Liver (tissue), 9 donors: ENCODE measurements around the gene ELP5. TPM values are rescaled to one million over a fixed set of nuclear protein-coding genes. Genes with fewer than 3 reads are reported as not detected.
A peak's percentile ranks its signal among the peaks of the same experiment; 100 is the strongest.

Source experiments
- DNase-seq: peaks from one replicate; pipeline ENCODE4 v3.0.0-alpha.2; 2017; ENCODE audit warnings: low spot score
- H3K27ac ChIP-seq, 2 donors: one replicate each; pipeline ENCODE4 v1.7.0; 2013; ENCODE audit warnings: inconsistent platforms in 2 of 2, low read length in 2 of 2, control low read depth in 1 of 2, low read depth in 1 of 2, mild to moderate bottlenecking in 1 of 2
- H3K27me3 ChIP-seq, 4 donors: one replicate each; pipeline versions ENCODE4 v1.6.1 to v1.7.0; 2013; ENCODE audit warnings: low read length in 3 of 4, inconsistent platforms in 1 of 4, mild to moderate bottlenecking in 1 of 4, moderate library complexity in 1 of 4; ENCODE audit not compliant: control insufficient read depth in 4 of 4, insufficient read depth in 4 of 4
- H3K36me3 ChIP-seq, 4 donors: one replicate each; pipeline versions ENCODE4 v1.6.1 to v1.7.0; 2013; ENCODE audit warnings: low read length in 3 of 4, mild to moderate bottlenecking in 3 of 4, low read depth in 1 of 4, moderate library complexity in 1 of 4; ENCODE audit not compliant: control insufficient read depth in 4 of 4, insufficient read depth in 3 of 4
- H3K4me1 ChIP-seq, 4 donors: one replicate each; pipeline versions ENCODE4 v1.6.1 to v1.7.0; 2013; ENCODE audit warnings: low read length in 3 of 4, mild to moderate bottlenecking in 3 of 4, moderate library complexity in 1 of 4; ENCODE audit not compliant: control insufficient read depth in 4 of 4, insufficient read depth in 4 of 4
- H3K4me3 ChIP-seq, 3 donors: one replicate each; pipeline versions ENCODE4 v1.6.1 to v1.7.0; 2013; ENCODE audit warnings: low read length in 3 of 3, control low read depth in 1 of 3, low read depth in 1 of 3, mild to moderate bottlenecking in 1 of 3
- H3K9ac ChIP-seq, 2 donors: one replicate each; pipeline ENCODE4 v1.7.0; 2013; ENCODE audit warnings: low read length in 2 of 2, mild to moderate bottlenecking in 2 of 2, moderate library complexity in 2 of 2, control low read depth in 1 of 2, low read depth in 1 of 2
- H3K9me3 ChIP-seq, 4 donors: one replicate each; pipeline versions ENCODE4 v1.6.1 to v1.7.0; 2013; ENCODE audit warnings: low read length in 3 of 4; ENCODE audit not compliant: control insufficient read depth in 4 of 4
- ATF3 ChIP-seq: IDR thresholded peaks from 2 replicates; pipeline ENCODE4 v1.6.1; 2016; ENCODE audit warnings: antibody characterized with exemption
- CTCF ChIP-seq: fragments of 150-350 bp; IDR thresholded peaks from 2 replicates; pipeline ENCODE4 v1.5.1; 2017; ENCODE audit warnings: improper control_type of control experiment, low read depth, low read length; ENCODE audit not compliant: missing input control
- EGR1 ChIP-seq, 2 donors: IDR thresholded peaks; 2 replicates each; pipeline ENCODE4 v1.6.1; 2016 to 2018; ENCODE audit warnings: antibody characterized with exemption in 2 of 2, low read depth in 2 of 2
- FOXA1 ChIP-seq: IDR thresholded peaks from 2 replicates; pipeline ENCODE4 v1.6.1; 2016; ENCODE audit warnings: antibody characterized with exemption
- FOXA2 ChIP-seq: IDR thresholded peaks from 2 replicates; pipeline ENCODE4 v1.6.1; 2016; ENCODE audit warnings: antibody characterized with exemption
- GABPA ChIP-seq, 2 donors: IDR thresholded peaks in 1 of 2; conservative IDR thresholded peaks in 1 of 2; 2 replicates each; pipeline ENCODE4 v1.6.1; 2016; ENCODE audit warnings: antibody characterized with exemption in 2 of 2, mild to moderate bottlenecking in 1 of 2, moderate library complexity in 1 of 2
- HNF4A ChIP-seq, 2 donors: conservative IDR thresholded peaks; 2 replicates each; pipeline ENCODE4 v1.6.1; 2016; ENCODE audit warnings: antibody characterized with exemption in 2 of 2, mild to moderate bottlenecking in 2 of 2
- HNF4G ChIP-seq: IDR thresholded peaks from 2 replicates; pipeline ENCODE4 v1.6.1; 2016; ENCODE audit warnings: antibody characterized with exemption
- JUND ChIP-seq, 2 donors: IDR thresholded peaks; 2 replicates each; pipeline ENCODE4 v1.6.1; 2016; ENCODE audit warnings: antibody characterized with exemption in 2 of 2
- NR2F2 ChIP-seq: IDR thresholded peaks from 2 replicates; pipeline ENCODE4 v1.6.1; 2016; ENCODE audit warnings: antibody characterized with exemption
- RAD21 ChIP-seq, 2 donors: IDR thresholded peaks; 2 replicates each; pipeline ENCODE4 v1.6.1; 2016; ENCODE audit warnings: antibody characterized with exemption in 2 of 2, mild to moderate bottlenecking in 2 of 2
- RXRA ChIP-seq, 2 donors: IDR thresholded peaks; 2 replicates each; pipeline ENCODE4 v1.6.1; 2017 to 2018; ENCODE audit warnings: antibody characterized with exemption in 2 of 2, mild to moderate bottlenecking in 1 of 2
- SP1 ChIP-seq: IDR thresholded peaks from 2 replicates; pipeline ENCODE4 v1.6.1; 2018; ENCODE audit warnings: antibody characterized with exemption, mild to moderate bottlenecking
- TAF1 ChIP-seq: conservative IDR thresholded peaks from 2 replicates; pipeline ENCODE4 v1.6.1; 2016; ENCODE audit warnings: antibody characterized with exemption, mild to moderate bottlenecking
- YY1 ChIP-seq: IDR thresholded peaks from 2 replicates; pipeline ENCODE4 v1.6.1; 2016; ENCODE audit warnings: antibody characterized with exemption, mild to moderate bottlenecking
- WGBS: extraction: QIAGEN DNeasy Blood & Tissue Kit; methylation state at CpG from one replicate; pipeline ENCODE4 v1.1.7; 2013; 5-methylcytosine and 5-hydroxymethylcytosine counted together
- polyA plus RNA-seq, 2 donors: library from polyadenylated mRNA; stranded (reverse) in 1 of 2; unstranded in 1 of 2; fragments of 200-250 nt in 1 of 2; fragments of >200 nt in 1 of 2; fragmentation: Nextera tagmentation in 1 of 2; extraction: Ambion mirVana in 1 of 2; gene quantifications; one replicate each; pipeline versions ENCODE4 v1.2.1 to v1.2.3, GENCODE V29; 2013 to 2015
- total RNA-seq, 2 donors: library from RNA; depleted of rRNA; stranded (reverse); fragments of >200 nt; gene quantifications; one replicate each; pipeline ENCODE4 v1.2.3, GENCODE V29; 2014
- TF ChIP-seq, protein P1 (sequence below): IDR thresholded peaks from 2 replicates; pipeline ENCODE4 v1.6.1; 2016; ENCODE audit warnings: antibody characterized with exemption
- TF ChIP-seq, protein P2 (sequence below): IDR thresholded peaks from 2 replicates; pipeline ENCODE4 v1.6.1; 2016; ENCODE audit warnings: antibody characterized with exemption, mild to moderate bottlenecking
- TF ChIP-seq, protein P3 (sequence below): IDR thresholded peaks from 2 replicates; pipeline ENCODE4 v1.6.1; 2016; ENCODE audit warnings: antibody characterized with exemption
- donor health status: healthy.
- donor health status: healthy.
- donor health status: healthy.
- donor health status: healthy.
- donor health status: healthy.

Gene ELP5
- total and polyA plus RNA-seq, 4 donors = 19.3 to 38.4 (median 26.6) TPM

GRCh38 chr17:7234083-7234951 lies 17.7 kb upstream of the ELP5 start, which contains the start of gene DVL2:
Gene DVL2, minus strand, starts transcription at chr17:7234517. Its CDS starts 255 bp downstream, at chr17:7234262.
- Histone ChIP-seq H3K9ac (peak within 1 kb of the TSS; percentile 21 to 50), H3K9me3 (no peaks in the 10 kb centered on the region), H3K36me3 (peaks cover 12 to 26% (median 15%) of the 10 kb centered on the region in 4 donors), H3K27ac (peak within 1 kb of the TSS; percentile 89 to 90), H3K27me3 (no peaks in the 10 kb centered on the region), H3K4me3 (peak within 1 kb of the TSS; percentile 80 to 98 (median 87)), H3K4me1 (peaks cover 4 to 49% (median 34%) of the 10 kb centered on the region in 4 donors)
- peak; percentile 95 for DNase-seq
- TF ChIP-seq CTCF (no peak), RAD21 (IDR thresholded peaks at IDR 0.05) (no peak), HNF4A (conservative IDR thresholded peaks at IDR 0.05) (peak in 1 of 2 donors; percentile 10), FOXA1 (no peak), GABPA (IDR thresholded peaks at IDR 0.05 in 1 of 2, conservative IDR thresholded peaks at IDR 0.05 in 1 of 2) (peak in 1 of 2 donors; percentile 35), NR2F2 (no peak), YY1 (peak; percentile 82), TAF1 (no peak), EGR1 (IDR thresholded peaks at IDR 0.05; ENCODE audit: low read depth in 2 of 2) (no peak), FOXA2 (no peak), JUND (IDR thresholded peaks at IDR 0.05) (no peak), RXRA (IDR thresholded peaks at IDR 0.05) (peak; percentile 21 to 34), SP1 (peak; percentile 38), ATF3 (no peak), HNF4G (no peak)
- TF ChIP-seq, protein P1, sequence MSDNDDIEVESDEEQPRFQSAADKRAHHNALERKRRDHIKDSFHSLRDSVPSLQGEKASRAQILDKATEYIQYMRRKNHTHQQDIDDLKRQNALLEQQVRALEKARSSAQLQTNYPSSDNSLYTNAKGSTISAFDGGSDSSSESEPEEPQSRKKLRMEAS = peak; percentile 51
- TF ChIP-seq, protein P2, sequence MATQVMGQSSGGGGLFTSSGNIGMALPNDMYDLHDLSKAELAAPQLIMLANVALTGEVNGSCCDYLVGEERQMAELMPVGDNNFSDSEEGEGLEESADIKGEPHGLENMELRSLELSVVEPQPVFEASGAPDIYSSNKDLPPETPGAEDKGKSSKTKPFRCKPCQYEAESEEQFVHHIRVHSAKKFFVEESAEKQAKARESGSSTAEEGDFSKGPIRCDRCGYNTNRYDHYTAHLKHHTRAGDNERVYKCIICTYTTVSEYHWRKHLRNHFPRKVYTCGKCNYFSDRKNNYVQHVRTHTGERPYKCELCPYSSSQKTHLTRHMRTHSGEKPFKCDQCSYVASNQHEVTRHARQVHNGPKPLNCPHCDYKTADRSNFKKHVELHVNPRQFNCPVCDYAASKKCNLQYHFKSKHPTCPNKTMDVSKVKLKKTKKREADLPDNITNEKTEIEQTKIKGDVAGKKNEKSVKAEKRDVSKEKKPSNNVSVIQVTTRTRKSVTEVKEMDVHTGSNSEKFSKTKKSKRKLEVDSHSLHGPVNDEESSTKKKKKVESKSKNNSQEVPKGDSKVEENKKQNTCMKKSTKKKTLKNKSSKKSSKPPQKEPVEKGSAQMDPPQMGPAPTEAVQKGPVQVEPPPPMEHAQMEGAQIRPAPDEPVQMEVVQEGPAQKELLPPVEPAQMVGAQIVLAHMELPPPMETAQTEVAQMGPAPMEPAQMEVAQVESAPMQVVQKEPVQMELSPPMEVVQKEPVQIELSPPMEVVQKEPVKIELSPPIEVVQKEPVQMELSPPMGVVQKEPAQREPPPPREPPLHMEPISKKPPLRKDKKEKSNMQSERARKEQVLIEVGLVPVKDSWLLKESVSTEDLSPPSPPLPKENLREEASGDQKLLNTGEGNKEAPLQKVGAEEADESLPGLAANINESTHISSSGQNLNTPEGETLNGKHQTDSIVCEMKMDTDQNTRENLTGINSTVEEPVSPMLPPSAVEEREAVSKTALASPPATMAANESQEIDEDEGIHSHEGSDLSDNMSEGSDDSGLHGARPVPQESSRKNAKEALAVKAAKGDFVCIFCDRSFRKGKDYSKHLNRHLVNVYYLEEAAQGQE = no peak
- TF ChIP-seq, protein P3, sequence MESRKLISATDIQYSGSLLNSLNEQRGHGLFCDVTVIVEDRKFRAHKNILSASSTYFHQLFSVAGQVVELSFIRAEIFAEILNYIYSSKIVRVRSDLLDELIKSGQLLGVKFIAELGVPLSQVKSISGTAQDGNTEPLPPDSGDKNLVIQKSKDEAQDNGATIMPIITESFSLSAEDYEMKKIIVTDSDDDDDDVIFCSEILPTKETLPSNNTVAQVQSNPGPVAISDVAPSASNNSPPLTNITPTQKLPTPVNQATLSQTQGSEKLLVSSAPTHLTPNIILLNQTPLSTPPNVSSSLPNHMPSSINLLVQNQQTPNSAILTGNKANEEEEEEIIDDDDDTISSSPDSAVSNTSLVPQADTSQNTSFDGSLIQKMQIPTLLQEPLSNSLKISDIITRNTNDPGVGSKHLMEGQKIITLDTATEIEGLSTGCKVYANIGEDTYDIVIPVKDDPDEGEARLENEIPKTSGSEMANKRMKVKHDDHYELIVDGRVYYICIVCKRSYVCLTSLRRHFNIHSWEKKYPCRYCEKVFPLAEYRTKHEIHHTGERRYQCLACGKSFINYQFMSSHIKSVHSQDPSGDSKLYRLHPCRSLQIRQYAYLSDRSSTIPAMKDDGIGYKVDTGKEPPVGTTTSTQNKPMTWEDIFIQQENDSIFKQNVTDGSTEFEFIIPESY = peak; percentile 58
- under 1% methylated on average over 72 of the region's 72 CpGs for WGBS
